H1 (cell line): ENCODE results near the gene GRAMD1C. TPM values are rescaled to one million over a fixed set of nuclear protein-coding genes. Genes with fewer than 3 reads are reported as not detected.

Experiments
- BRCA1 ChIP-seq: IDR thresholded peaks from 2 replicates; pipeline ENCODE4 v1.6.1; 2012; ENCODE audit warnings: low read depth, low read length, improper control_type of control experiment
- CEBPB ChIP-seq: IDR thresholded peaks from 2 replicates; pipeline ENCODE4 v1.6.1; 2012; ENCODE audit warnings: low read depth, low read length
- CREB1 ChIP-seq: IDR thresholded peaks from 2 replicates; pipeline ENCODE4 v1.6.1; 2012; ENCODE audit warnings: inconsistent platforms
- HDAC2 ChIP-seq, 2 experiments: fragments of 300-600 bp in 1 of 2; sonication (generic) in 1 of 2; IDR thresholded peaks; 2 replicates each; pipeline ENCODE4 v1.6.1; 2011 to 2012; ENCODE audit warnings: low read depth in 2 of 2, low read length in 2 of 2, mild to moderate bottlenecking in 2 of 2, moderate library complexity in 2 of 2, borderline replicate concordance in 1 of 2, inconsistent platforms in 1 of 2
- JUND ChIP-seq: IDR thresholded peaks from 2 replicates; pipeline ENCODE4 v1.6.1; 2011; ENCODE audit warnings: mild to moderate bottlenecking, improper control_type of control experiment, low read length
- KDM1A ChIP-seq: fragments of 200-600, 300-600 bp; sonication (generic); IDR thresholded peaks from 2 replicates; pipeline ENCODE4 v1.7.1; 2016; ENCODE audit warnings: mild to moderate bottlenecking, low read length, borderline replicate concordance
- KDM4A ChIP-seq: IDR thresholded peaks from one replicate; pipeline ENCODE4 v1.7.1; 2012; ENCODE audit warnings: low read depth, mild to moderate bottlenecking, moderate library complexity, low read length, inconsistent platforms; ENCODE audit not compliant: severe bottlenecking
- POU5F1 ChIP-seq: IDR thresholded peaks from 2 replicates; pipeline ENCODE4 v1.6.1; 2011; ENCODE audit warnings: low read depth, mild to moderate bottlenecking, low read length, moderate library complexity
- SIX5 ChIP-seq: IDR thresholded peaks from 2 replicates; pipeline ENCODE4 v1.6.1; 2011; ENCODE audit warnings: mild to moderate bottlenecking, low read depth, low read length
- TAF1 ChIP-seq: IDR thresholded peaks from 2 replicates; pipeline ENCODE4 v1.6.1; 2011; ENCODE audit warnings: mild to moderate bottlenecking, low read depth, low read length
- polyA plus RNA-seq, 7 experiments: library from polyadenylated mRNA; depleted of rRNA in 3 of 7; stranded (reverse) in 5 of 7; unstranded in 2 of 7; fragments of >200 nt in 5 of 7; fragments of 200-250 nt in 2 of 7; gene quantifications; 1 replicate in 5 of 7; 2 replicates in 1 of 7; 4 replicates in 1 of 7; pipeline versions ENCODE4 v1.2.1 to v1.2.3, GENCODE V29; 2011 to 2013; ENCODE audit warnings: missing spikeins in 2 of 7, mixed read lengths in 2 of 7
- total RNA-seq: library from RNA; stranded (reverse); fragmentation: NEBNext Ultra II Directional; extraction: Animal tissue kit (Norgen Biotek cat#: 25700); gene quantifications from 2 replicates; pipeline ENCODE4 v1.2.1, GENCODE V29; 2021
- TF ChIP-seq, protein P1 (sequence below): fragments of 300-600 bp; sonication (generic); IDR thresholded peaks from 2 replicates; pipeline ENCODE4 v1.7.1; 2012; ENCODE audit warnings: low read length, moderate library complexity, mild to moderate bottlenecking, inconsistent platforms; ENCODE audit not compliant: insufficient replicate concordance
- TF ChIP-seq, protein P2 (sequence below): IDR thresholded peaks from 2 replicates; pipeline ENCODE4 v1.6.1; 2012; ENCODE audit warnings: inconsistent platforms

Gene GRAMD1C
- total and polyA plus RNA-seq, 2 of the 8 experiments (the other 6 are each of a cell fraction or from before 2014, with no cell fraction given), result 0.62 to 2.1 TPM

DNA sequence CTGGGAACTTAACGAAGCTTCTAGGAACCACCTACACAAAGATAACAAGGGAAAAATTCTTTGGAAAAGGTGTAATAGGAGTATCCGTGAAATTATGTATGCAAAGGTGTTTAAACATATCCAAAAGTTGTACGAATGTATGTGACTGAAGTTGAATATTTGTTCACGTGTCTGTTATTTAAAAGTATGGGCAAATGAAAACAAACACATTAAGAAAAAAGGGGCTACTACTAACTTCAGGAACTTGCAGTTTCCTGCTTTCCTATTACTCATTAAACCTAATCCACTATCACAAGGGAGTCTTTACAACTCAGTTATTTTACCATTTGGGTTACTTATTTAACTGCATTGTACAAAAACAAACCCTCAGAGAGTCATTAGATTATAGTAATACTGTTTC is 33.9 kb upstream of the GRAMD1C start (continued):
- TF ChIP-seq, protein P1, sequence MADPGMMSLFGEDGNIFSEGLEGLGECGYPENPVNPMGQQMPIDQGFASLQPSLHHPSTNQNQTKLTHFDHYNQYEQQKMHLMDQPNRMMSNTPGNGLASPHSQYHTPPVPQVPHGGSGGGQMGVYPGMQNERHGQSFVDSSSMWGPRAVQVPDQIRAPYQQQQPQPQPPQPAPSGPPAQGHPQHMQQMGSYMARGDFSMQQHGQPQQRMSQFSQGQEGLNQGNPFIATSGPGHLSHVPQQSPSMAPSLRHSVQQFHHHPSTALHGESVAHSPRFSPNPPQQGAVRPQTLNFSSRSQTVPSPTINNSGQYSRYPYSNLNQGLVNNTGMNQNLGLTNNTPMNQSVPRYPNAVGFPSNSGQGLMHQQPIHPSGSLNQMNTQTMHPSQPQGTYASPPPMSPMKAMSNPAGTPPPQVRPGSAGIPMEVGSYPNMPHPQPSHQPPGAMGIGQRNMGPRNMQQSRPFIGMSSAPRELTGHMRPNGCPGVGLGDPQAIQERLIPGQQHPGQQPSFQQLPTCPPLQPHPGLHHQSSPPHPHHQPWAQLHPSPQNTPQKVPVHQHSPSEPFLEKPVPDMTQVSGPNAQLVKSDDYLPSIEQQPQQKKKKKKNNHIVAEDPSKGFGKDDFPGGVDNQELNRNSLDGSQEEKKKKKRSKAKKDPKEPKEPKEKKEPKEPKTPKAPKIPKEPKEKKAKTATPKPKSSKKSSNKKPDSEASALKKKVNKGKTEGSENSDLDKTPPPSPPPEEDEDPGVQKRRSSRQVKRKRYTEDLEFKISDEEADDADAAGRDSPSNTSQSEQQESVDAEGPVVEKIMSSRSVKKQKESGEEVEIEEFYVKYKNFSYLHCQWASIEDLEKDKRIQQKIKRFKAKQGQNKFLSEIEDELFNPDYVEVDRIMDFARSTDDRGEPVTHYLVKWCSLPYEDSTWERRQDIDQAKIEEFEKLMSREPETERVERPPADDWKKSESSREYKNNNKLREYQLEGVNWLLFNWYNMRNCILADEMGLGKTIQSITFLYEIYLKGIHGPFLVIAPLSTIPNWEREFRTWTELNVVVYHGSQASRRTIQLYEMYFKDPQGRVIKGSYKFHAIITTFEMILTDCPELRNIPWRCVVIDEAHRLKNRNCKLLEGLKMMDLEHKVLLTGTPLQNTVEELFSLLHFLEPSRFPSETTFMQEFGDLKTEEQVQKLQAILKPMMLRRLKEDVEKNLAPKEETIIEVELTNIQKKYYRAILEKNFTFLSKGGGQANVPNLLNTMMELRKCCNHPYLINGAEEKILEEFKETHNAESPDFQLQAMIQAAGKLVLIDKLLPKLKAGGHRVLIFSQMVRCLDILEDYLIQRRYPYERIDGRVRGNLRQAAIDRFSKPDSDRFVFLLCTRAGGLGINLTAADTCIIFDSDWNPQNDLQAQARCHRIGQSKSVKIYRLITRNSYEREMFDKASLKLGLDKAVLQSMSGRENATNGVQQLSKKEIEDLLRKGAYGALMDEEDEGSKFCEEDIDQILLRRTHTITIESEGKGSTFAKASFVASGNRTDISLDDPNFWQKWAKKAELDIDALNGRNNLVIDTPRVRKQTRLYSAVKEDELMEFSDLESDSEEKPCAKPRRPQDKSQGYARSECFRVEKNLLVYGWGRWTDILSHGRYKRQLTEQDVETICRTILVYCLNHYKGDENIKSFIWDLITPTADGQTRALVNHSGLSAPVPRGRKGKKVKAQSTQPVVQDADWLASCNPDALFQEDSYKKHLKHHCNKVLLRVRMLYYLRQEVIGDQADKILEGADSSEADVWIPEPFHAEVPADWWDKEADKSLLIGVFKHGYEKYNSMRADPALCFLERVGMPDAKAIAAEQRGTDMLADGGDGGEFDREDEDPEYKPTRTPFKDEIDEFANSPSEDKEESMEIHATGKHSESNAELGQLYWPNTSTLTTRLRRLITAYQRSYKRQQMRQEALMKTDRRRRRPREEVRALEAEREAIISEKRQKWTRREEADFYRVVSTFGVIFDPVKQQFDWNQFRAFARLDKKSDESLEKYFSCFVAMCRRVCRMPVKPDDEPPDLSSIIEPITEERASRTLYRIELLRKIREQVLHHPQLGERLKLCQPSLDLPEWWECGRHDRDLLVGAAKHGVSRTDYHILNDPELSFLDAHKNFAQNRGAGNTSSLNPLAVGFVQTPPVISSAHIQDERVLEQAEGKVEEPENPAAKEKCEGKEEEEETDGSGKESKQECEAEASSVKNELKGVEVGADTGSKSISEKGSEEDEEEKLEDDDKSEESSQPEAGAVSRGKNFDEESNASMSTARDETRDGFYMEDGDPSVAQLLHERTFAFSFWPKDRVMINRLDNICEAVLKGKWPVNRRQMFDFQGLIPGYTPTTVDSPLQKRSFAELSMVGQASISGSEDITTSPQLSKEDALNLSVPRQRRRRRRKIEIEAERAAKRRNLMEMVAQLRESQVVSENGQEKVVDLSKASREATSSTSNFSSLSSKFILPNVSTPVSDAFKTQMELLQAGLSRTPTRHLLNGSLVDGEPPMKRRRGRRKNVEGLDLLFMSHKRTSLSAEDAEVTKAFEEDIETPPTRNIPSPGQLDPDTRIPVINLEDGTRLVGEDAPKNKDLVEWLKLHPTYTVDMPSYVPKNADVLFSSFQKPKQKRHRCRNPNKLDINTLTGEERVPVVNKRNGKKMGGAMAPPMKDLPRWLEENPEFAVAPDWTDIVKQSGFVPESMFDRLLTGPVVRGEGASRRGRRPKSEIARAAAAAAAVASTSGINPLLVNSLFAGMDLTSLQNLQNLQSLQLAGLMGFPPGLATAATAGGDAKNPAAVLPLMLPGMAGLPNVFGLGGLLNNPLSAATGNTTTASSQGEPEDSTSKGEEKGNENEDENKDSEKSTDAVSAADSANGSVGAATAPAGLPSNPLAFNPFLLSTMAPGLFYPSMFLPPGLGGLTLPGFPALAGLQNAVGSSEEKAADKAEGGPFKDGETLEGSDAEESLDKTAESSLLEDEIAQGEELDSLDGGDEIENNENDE, result no peak
- TF ChIP-seq KDM4A (no peak), TAF1 (no peak), CEBPB (no peak), HDAC2 (IDR thresholded peaks at IDR 0.05; ENCODE audit: borderline replicate concordance in 1 of 2, low read depth in 2 of 2, low read length in 2 of 2) (no peak), JUND (no peak), POU5F1 (no peak), SIX5 (no peak), CREB1 (no peak), BRCA1 (no peak), KDM1A (no peak)
- TF ChIP-seq, protein P2, sequence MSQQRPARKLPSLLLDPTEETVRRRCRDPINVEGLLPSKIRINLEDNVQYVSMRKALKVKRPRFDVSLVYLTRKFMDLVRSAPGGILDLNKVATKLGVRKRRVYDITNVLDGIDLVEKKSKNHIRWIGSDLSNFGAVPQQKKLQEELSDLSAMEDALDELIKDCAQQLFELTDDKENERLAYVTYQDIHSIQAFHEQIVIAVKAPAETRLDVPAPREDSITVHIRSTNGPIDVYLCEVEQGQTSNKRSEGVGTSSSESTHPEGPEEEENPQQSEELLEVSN, result no peak
